Fibroblast of lung (primary cell): ENCODE results near the gene RAB18.

ENCODE experiments used
- CTCF ChIP-seq, 2 donors: IDR thresholded peaks in 1 of 2; conservative IDR thresholded peaks in 1 of 2; 1 replicate in 1 of 2; 2 replicates in 1 of 2; pipeline ENCODE4 v1.5.1; 2011 to 2012; ENCODE audit warnings: low read length in 2 of 2, control low read depth in 1 of 2, inconsistent platforms in 1 of 2, low read depth in 1 of 2, mild to moderate bottlenecking in 1 of 2
- EZH2 ChIP-seq: IDR thresholded peaks from 2 replicates; pipeline ENCODE4 v1.5.1; 2012; ENCODE audit warnings: low read length, control low read depth, mild to moderate bottlenecking; ENCODE audit errors: missing control alignments

DNA sequence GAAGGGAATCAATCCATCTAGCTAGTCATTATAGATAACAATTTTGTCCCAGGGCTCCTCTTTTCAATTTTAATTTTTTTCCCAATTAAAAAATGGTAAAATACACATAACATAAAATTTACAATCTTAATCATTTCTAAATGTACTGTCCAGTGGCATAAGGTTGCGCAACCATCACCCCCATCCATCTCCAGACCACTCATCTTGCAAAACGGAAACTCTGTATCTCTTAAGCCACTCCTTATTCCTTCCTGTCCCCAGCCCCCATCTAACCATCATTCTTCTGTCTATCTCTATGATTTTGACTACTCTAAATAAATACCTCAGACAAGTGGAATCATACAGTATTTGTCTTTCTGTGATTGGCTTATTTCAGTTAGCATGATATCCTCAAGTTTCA is 46.1 kb upstream of the RAB18 start:
- no peak for TF ChIP-seq CTCF (conservative IDR thresholded peaks at IDR 0.05 in 1 of 2, IDR thresholded peaks at IDR 0.05 in 1 of 2; ENCODE audit: low read depth in 1 of 2, low read length in 2 of 2)
- no peak for TF ChIP-seq EZH2
